HG03558 (cell line): ENCODE results near the gene KIAA0930.
"Not testable (repeated sequence)": the region's sequence is repeated elsewhere in the genome, so short reads cannot be mapped to it uniquely, and the experiment has no call there.

Experiments
- ATAC-seq: cut with Tn5 transposase; IDR thresholded peaks from one replicate; pipeline ENCODE4 v1.9.1; 2021; ENCODE audit warnings: moderate number of reproducible peaks; ENCODE audit not compliant: unreplicated experiment; ENCODE audit errors: extremely low read depth

KIAA0930 gene

GRCh38 chr22:45240810-45241631 lies at the start of gene KIAA0930:
Gene KIAA0930 (minus strand): TSS chr22:45240894. CDS start chr22:45240703, 191 bp downstream.
- no peak for ATAC-seq

- no peak for ATAC-seq
These were observed 46.3 kb upstream of the KIAA0930 start for GRCh38 chr22:45286854-45287551.

- ATAC-seq: no peak
These were observed 44.8 kb upstream of the KIAA0930 start for GRCh38 chr22:45285263-45286058.

- no peak for ATAC-seq
These were observed 44.1 kb upstream of the KIAA0930 start, which contains the start of gene UPK3A for GRCh38 chr22:45284705-45285262. Gene UPK3A (plus strand): TSS chr22:45284949. CDS start chr22:45285014, 65 bp downstream.

GRCh38 chr22:45281010-45281409 lies 40.3 kb upstream of the KIAA0930 start:
- ATAC-seq: no peak

- no peak for ATAC-seq
These were observed 39.9 kb upstream of the KIAA0930 start for GRCh38 chr22:45280587-45280980.

GRCh38 chr22:45278125-45278524 lies 37.4 kb upstream of the KIAA0930 start:
- ATAC-seq: no peak

- not testable (repeated sequence) for ATAC-seq
These were observed 37.0 kb upstream of the KIAA0930 start for GRCh38 chr22:45277720-45278119.

GRCh38 chr22:45276507-45277105 lies 35.9 kb upstream of the KIAA0930 start:
- no peak for ATAC-seq

GRCh38 chr22:45273452-45274075 lies 32.9 kb upstream of the KIAA0930 start:
- ATAC-seq: no peak

GRCh38 chr22:45272498-45272897 lies 31.8 kb upstream of the KIAA0930 start:
- ATAC-seq: no peak

GRCh38 chr22:45271667-45272201 lies 31.0 kb upstream of the KIAA0930 start:
- no peak for ATAC-seq

GRCh38 chr22:45270095-45271020 lies 29.7 kb upstream of the KIAA0930 start:
- ATAC-seq: no peak

- ATAC-seq: no peak
These were observed 28.5 kb upstream of the KIAA0930 start for GRCh38 chr22:45268958-45269844.

- ATAC-seq: no peak
These were observed 27.7 kb upstream of the KIAA0930 start for GRCh38 chr22:45268167-45268957.

- no peak for ATAC-seq
These were observed 24.8 kb upstream of the KIAA0930 start for GRCh38 chr22:45265535-45265934.
